T-helper 2 cell treated with Interferon-gamma antibody and Interleukin-4, amounts not matched to agents 5 μg/mL and 100 μg/mL, for 36 hours (primary cell): ENCODE data around the gene SLC25A31.
A peak's percentile ranks its signal among the peaks of the same experiment; 100 is the strongest.

ENCODE experiments used
- DNase-seq: peaks from one replicate; pipeline ENCODE4 v3.0.0; 2021; ENCODE audit warnings: low spot score
- H3K27ac Mint-ChIP-seq: one replicate; pipeline ENCODE4 v1.8.0; 2021; ENCODE audit warnings: mild to moderate bottlenecking, mixed read lengths
- H3K27me3 Mint-ChIP-seq: one replicate; pipeline ENCODE4 v1.8.0; 2021; ENCODE audit warnings: low read depth, mixed read lengths
- H3K36me3 Mint-ChIP-seq: one replicate; pipeline ENCODE4 v1.8.0; 2021; ENCODE audit warnings: low read depth, mixed read lengths
- H3K4me1 Mint-ChIP-seq: one replicate; pipeline ENCODE4 v1.8.0; 2021; ENCODE audit warnings: low read depth, mixed read lengths
- H3K4me3 Mint-ChIP-seq: one replicate; pipeline ENCODE4 v1.8.0; 2022; ENCODE audit warnings: mild to moderate bottlenecking, moderate library complexity, mixed read lengths
- H3K9me3 Mint-ChIP-seq: one replicate; pipeline ENCODE4 v1.8.0; 2021; ENCODE audit warnings: mixed read lengths

SLC25A31 gene

DNA sequence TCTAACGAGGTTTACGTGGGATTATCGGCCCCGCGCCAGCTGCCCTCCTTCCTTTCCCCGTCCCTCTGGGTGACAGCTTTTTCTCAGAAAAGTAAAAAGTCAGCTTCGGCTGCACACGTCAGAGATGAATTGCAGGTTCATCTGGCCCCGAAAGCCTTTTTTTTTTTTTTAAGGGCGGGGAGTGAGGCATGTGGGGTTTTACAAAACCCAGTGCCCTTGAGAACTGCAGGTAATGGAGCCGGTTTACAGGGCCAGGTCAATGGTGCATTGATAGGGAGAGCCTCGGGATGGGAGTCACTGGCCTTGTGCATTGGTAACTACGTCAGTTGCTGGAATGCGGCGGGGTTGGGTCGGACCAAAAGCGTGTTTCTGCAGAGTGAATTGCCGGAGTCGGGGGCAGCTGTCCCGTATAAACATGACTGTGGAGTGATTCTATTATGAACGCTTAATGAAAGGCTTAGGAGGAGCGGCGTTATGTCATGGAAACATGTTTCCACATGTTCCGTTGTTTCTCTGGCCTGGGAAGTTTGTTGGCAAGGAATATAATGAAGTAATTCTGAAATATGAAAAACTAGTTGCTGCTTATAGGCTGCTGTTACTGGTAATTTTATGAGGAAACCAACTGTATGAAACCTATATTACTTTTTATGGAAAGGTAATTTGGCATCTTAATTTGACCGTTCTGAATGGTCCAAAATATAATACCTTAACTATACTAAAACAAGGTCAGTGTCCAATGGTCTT is 53.0 kb downstream of the SLC25A31 start:
- Mint-ChIP-seq H3K27me3 (peaks cover 65% of the 10 kb centered on the region), H3K36me3 (peaks cover 1% of the 10 kb centered on the region), H3K4me3 (peak overlapping the region; percentile 92), H3K4me1 (peaks cover 21% of the 10 kb centered on the region), H3K9me3 (no peaks in the 10 kb centered on the region), H3K27ac (no peak overlapping the region)
- DNase-seq, result no peak

DNA sequence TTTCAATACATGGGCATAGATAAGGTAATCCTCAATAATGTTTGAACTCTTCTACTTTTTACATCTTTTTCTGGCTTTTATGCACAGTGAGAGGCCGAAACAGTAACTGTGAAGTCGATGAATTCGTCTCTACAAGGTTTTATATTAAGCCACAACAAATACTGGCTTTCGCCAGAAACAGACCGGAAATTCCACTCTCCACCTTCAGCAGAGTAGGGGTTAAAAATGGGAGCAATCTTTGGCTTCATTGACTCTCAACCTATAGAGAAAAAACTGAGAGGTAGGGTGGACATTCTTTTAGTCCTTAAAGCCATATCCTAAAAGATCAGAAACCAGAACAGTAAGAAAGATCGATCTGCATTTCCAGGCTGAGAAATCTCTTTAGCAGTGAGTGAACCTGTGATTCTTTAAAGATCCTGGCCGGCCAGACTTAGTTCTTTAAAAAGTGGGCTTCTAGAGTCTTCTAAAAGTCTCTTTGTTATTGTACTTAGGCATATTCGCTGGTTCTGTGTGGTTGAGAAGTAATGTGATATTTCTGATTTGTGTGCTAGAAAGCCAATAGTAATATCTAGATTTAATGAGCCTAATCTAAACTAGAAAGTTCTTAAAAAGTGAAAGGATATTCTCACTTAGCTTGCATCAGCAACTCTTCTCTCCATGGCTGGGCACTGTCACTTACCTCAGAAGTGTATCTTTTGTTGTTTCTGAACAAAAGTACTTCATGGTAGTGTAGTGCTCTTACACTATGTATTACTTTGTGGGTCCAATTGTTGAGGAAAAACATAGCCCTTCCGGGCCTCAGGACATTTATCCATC is 54.0 kb downstream of the SLC25A31 start:
- Mint-ChIP-seq H3K27ac (no peak overlapping the region), H3K9me3 (no peaks in the 10 kb centered on the region), H3K36me3 (peaks cover 1% of the 10 kb centered on the region), H3K27me3 (peaks cover 65% of the 10 kb centered on the region), H3K4me1 (peaks cover 21% of the 10 kb centered on the region), H3K4me3 (peak overlapping the region; percentile 92)
- no peak for DNase-seq

DNA sequence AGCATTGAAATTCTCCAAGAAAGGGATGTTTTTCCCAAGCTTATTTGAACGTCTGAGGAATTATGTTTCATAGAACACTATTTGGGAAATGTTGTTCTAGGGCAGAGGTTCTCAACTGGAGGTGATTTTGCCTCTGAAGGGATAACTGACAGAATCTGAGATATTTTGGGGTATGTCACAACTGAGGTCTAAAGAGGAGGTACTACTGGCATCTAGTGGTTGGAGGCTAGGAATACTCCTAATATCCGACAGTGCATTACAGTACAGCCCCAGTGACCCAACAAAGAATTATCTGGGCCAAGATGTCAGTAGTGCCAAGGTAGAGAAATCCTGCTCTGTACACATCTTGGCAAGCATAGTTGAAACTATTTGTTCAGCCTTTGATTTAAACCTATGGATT is 58.3 kb downstream of the SLC25A31 start:
- Mint-ChIP-seq H3K27me3 (peaks cover 53% of the 10 kb centered on the region), H3K4me1 (peaks cover 5% of the 10 kb centered on the region), H3K9me3 (no peaks in the 10 kb centered on the region), H3K4me3 (no peak overlapping the region), H3K27ac (no peak overlapping the region), H3K36me3 (no peaks in the 10 kb centered on the region)
- no peak for DNase-seq

DNA sequence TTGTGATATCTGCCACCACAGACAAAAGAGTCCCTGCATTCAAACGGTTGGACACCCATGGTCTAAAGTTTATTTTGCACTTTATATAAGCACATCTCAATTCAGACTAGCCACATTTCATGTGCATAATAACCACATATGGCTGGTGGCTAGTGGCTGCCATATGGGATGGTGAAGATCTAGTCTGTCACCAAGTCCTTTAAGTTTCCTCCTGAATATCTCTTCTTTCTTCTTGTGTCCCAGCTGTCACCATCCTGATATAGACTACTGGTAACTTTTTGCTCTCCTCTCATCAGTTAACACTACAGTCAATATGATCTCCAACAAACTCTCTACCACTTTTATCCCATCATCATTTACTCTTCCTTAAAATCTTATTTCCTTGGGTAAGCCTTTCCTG is 61.2 kb downstream of the SLC25A31 start:
- no peaks in the 10 kb centered on the region for H3K9me3 Mint-ChIP-seq
- H3K4me3 Mint-ChIP-seq, result no peak overlapping the region
- H3K27me3 Mint-ChIP-seq, result peaks cover 40% of the 10 kb centered on the region
- no peak overlapping the region for H3K27ac Mint-ChIP-seq
- no peak for DNase-seq
- H3K4me1 Mint-ChIP-seq, result no peaks in the 10 kb centered on the region
- no peaks in the 10 kb centered on the region for H3K36me3 Mint-ChIP-seq

DNA sequence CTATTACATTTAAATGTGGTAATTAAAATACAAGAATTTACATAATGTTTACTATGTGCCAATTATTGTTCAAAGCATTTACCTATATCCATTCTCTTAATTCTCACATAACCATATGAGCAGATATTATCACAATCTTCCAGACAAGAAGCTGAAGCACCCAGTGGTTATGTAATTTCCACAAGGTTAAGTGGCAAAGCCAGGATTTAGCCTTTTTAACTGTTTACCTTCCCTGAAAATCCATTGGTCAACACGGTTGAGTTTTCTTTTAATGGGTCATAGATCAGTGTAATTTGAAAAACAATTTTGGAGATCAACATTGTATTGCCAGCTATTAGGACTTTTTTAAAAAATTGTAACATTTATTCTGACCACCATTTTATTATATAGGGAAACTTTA is 63.3 kb downstream of the SLC25A31 start:
- Mint-ChIP-seq H3K4me1 (no peaks in the 10 kb centered on the region), H3K4me3 (no peak overlapping the region), H3K27me3 (peaks cover 34% of the 10 kb centered on the region), H3K9me3 (no peaks in the 10 kb centered on the region), H3K27ac (no peak overlapping the region), H3K36me3 (no peaks in the 10 kb centered on the region)
- no peak for DNase-seq

DNA sequence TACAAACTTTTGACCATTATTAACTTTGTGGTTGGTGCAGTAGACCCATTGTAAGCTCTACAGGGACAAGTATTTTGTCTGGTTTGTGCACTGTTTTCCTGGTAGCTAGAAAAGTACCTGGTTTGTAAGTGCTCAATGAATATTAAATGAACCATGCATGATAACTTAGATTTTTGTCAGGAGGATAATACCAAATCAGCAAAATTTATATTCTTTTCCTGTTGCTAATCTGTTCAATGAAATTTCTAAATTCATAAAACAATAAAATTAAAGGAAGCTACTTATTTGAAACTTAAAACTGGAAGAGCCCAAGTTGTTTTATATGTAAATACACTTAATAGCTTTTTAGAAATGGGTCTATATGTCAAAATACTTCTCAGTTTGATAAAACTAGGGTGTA is 69.5 kb downstream of the SLC25A31 start:
- Mint-ChIP-seq H3K9me3 (no peaks in the 10 kb centered on the region), H3K36me3 (no peaks in the 10 kb centered on the region), H3K27ac (no peak overlapping the region), H3K27me3 (peaks cover 7% of the 10 kb centered on the region), H3K4me3 (no peak overlapping the region), H3K4me1 (no peaks in the 10 kb centered on the region)
- DNase-seq, result no peak

DNA sequence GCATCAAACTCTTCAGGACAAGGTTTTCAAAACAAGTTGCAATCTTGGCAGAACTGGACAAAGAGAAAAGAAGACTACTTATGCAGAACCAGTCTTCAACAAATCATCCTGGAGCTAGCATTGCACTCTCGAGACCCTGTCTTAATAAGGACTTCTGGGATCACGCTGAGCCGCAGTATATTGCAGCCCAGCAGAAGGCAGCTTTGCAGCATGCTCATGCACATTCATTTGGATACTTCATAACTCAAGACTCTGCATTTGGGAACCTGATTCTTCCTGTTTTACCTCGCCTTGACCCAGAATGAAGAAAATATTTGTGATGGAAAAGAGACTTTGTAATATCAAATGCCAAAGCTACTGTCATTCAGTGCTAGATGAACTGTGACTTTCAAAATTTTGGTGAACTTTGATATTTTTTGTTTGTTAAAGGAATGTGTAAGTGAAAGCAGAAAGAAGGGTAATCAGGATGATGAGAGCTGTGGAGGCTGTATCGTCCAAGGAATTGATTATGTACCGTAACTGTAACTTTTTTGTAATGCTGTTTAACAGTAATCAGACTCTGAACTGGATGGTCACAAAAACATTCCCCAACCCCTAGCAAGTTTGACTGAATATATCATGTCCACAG is 79.1 kb downstream of the SLC25A31 start:
- Mint-ChIP-seq H3K4me3 (no peak overlapping the region), H3K36me3 (no peaks in the 10 kb centered on the region), H3K27ac (no peak overlapping the region), H3K9me3 (no peaks in the 10 kb centered on the region), H3K27me3 (no peaks in the 10 kb centered on the region), H3K4me1 (no peaks in the 10 kb centered on the region)
- no peak for DNase-seq

DNA sequence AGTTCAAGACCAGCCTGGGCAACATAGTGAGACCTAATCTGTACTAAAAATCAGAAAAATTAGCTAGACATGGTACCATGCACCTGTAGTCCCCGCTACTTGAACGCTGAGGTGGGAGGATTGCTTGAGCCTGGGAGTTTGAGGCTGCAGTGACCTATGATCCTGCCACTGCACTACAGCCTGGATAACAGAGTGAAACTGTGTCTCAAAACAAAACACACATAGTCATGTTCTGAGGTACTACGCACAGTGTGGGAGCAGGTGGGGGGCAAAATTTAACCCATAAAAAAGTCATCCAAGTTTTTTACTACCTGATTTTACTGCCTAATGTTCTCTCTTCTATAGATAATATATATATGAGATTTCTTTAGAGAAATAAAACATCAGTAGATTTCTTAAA is 80.4 kb downstream of the SLC25A31 start:
- Mint-ChIP-seq H3K4me1 (no peaks in the 10 kb centered on the region), H3K36me3 (no peaks in the 10 kb centered on the region), H3K4me3 (no peak overlapping the region), H3K27ac (no peak overlapping the region), H3K9me3 (no peaks in the 10 kb centered on the region), H3K27me3 (no peaks in the 10 kb centered on the region)
- no peak for DNase-seq

DNA sequence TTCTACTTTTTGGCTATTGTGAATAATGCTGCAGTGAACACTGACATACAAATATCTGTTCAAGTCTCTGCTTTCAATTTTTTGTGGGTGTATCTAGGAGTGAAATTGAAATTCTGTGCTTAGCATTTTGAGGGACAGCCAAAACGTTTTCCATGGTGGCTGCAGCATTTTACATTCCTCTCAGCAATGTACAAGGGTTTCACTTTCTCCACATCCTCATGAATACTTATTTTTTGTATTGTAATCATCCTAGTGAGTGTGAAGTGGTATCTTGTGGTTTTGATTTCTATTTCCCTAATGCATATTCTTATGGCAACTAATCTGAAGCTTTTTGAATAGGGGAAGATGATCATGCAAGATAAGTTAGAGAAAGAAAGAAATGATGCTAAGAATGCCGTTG is 92.2 kb downstream of the SLC25A31 start:
- Mint-ChIP-seq H3K9me3 (no peaks in the 10 kb centered on the region), H3K4me1 (no peaks in the 10 kb centered on the region), H3K4me3 (no peak overlapping the region), H3K27ac (no peak overlapping the region), H3K27me3 (no peaks in the 10 kb centered on the region), H3K36me3 (no peaks in the 10 kb centered on the region)
- DNase-seq, result no peak
